Measurements from ENCODE around the gene FLCN. TPM values are rescaled to one million over a fixed set of nuclear protein-coding genes. Genes with fewer than 3 reads are reported as not detected.
"Not testable (repeated sequence)": the region's sequence is repeated elsewhere in the genome, so short reads cannot be mapped to it uniquely, and the experiment has no call there.

Gene FLCN
- total RNA-seq, 4 donors from 2014 or later = 33.4 to 54.8 (median 39.1) TPM

GRCh38 chr17:17200831-17201230, 36.1 kb downstream of the FLCN start:
- 62 to 68% methylated on average over 5 of the region's 5 CpGs for WGBS, 2 donors
- no peak for DNase-seq (ENCODE audit: low spot score in 2 of 2)
- no peak overlapping the region for H3K4me3 ChIP-seq (ENCODE audit: low read depth, poor library complexity, severe bottlenecking)
- intact Hi-C loops (cut with DNase I; ENCODE audit: low total_unique reads) = no loop called here
- TF ChIP-seq CTCF (IDR thresholded peaks at IDR 0.05) (no peak), POLR2A (IDR thresholded peaks at IDR 0.05) (no peak)

- 70 to 72% methylated on average over 7 of the region's 7 CpGs for WGBS, 2 donors
- intact Hi-C loops (cut with DNase I; ENCODE audit: low total_unique reads) = no loop called here
- no peak for DNase-seq (ENCODE audit: low spot score in 2 of 2)
- TF ChIP-seq POLR2A (IDR thresholded peaks at IDR 0.05) (no peak), CTCF (IDR thresholded peaks at IDR 0.05) (no peak)
- H3K4me3 ChIP-seq (ENCODE audit: low read depth, poor library complexity, severe bottlenecking) = no peak overlapping the region
Observed at GRCh38 chr17:17200311-17200710, 36.7 kb downstream of the FLCN start.

GRCh38 chr17:17198281-17198680, 38.7 kb downstream of the FLCN start:
- intact Hi-C loops (cut with DNase I; ENCODE audit: low total_unique reads) = no loop called here

GRCh38 chr17:17196776-17197175, 40.2 kb downstream of the FLCN start:
- intact Hi-C loops (cut with DNase I; ENCODE audit: low total_unique reads) = no loop called here
- DNase-seq (ENCODE audit: low spot score in 2 of 2) = no peak

More at GRCh38 chr17:17198281-17198680, 38.7 kb downstream of the FLCN start:
- TF ChIP-seq CTCF (IDR thresholded peaks at IDR 0.05) = no peak
- TF ChIP-seq POLR2A (IDR thresholded peaks at IDR 0.05) = no peak
- no peak overlapping the region for H3K4me3 ChIP-seq (ENCODE audit: low read depth, poor library complexity, severe bottlenecking)
- WGBS, 2 donors = 100% methylated on average over 1 of the region's 1 CpG
- DNase-seq (ENCODE audit: low spot score in 2 of 2) = no peak

GRCh38 chr17:17195466-17195865, 41.5 kb downstream of the FLCN start:
- H3K4me3 ChIP-seq (ENCODE audit: low read depth, poor library complexity, severe bottlenecking); intact Hi-C loops (cut with DNase I; ENCODE audit: low total_unique reads); DNase-seq (ENCODE audit: low spot score in 2 of 2): not testable (repeated sequence)
- WGBS, 2 donors = 94 to 96% methylated on average over 5 of the region's 5 CpGs

More at GRCh38 chr17:17196776-17197175, 40.2 kb downstream of the FLCN start:
- no peak overlapping the region for H3K4me3 ChIP-seq (ENCODE audit: low read depth, poor library complexity, severe bottlenecking)
- TF ChIP-seq POLR2A (IDR thresholded peaks at IDR 0.05) (no peak), CTCF (IDR thresholded peaks at IDR 0.05) (no peak)

- 66 to 71% methylated on average over 10 of the region's 10 CpGs for WGBS, 2 donors
- TF ChIP-seq POLR2A (IDR thresholded peaks at IDR 0.05) = no peak
- no peak for TF ChIP-seq CTCF (IDR thresholded peaks at IDR 0.05)
- H3K4me3 ChIP-seq (ENCODE audit: low read depth, poor library complexity, severe bottlenecking) = no peak overlapping the region
- intact Hi-C loops (cut with DNase I; ENCODE audit: low total_unique reads) = no loop called here
- no peak for DNase-seq (ENCODE audit: low spot score in 2 of 2)
Observed at GRCh38 chr17:17191961-17192381, 45.0 kb downstream of the FLCN start.

Data from lower leg skin (tissue), 4 donors.